ENCODE measurements around the gene APOL3.
"Not testable (repeated sequence)": the region's sequence is repeated elsewhere in the genome, so short reads cannot be mapped to it uniquely, and the experiment has no call there.

APOL3 gene, protein sequence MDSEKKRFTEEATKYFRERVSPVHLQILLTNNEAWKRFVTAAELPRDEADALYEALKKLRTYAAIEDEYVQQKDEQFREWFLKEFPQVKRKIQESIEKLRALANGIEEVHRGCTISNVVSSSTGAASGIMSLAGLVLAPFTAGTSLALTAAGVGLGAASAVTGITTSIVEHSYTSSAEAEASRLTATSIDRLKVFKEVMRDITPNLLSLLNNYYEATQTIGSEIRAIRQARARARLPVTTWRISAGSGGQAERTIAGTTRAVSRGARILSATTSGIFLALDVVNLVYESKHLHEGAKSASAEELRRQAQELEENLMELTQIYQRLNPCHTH

DNA sequence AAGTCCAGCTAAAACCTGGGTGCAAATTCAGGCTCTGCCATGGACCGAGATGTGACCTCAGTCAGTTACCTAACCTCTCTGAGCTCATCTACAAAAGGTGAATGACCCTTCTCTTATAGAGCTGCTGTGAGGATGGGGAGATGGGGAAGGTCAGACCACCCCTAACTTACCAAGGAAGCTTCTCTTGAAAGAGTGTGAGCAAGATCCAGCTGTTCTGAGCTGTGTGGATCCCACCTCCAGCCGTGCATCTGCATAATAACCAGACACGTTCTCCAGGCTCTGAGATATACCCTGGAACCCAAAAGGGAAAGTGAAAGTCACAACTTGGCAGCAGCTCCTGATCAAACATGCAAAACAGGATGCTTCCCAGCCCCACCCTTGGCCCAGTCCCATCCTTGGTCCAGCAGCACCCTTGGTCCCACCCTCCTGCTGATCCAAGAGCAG, at the start of gene APOL3:
Gene APOL3, minus strand, starts transcription at position 257 of the 444 bp plus-strand sequence. CDS start 11,700 bp downstream, outside the sequence.
- no peak for DNase-seq

DNA sequence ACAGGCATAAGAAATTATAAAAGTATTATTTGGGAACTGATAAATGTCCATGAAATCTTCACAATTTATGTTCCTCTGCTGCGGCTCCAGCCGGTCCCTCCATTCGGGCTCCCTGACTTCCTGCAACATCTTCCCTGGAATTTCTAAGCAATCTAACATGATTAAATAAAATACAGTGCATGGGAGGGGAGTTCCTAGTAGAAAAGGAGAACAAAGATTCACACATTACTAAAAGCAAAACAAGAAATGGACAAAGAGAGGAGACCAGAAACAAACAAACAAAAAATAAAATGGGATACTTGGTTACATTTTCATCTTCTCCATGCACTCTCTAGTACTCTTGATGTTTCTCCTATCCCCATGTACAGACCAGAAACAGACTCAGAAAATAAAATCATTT, 49.7 kb upstream of the APOL3 start:
- no peak for DNase-seq

DNA sequence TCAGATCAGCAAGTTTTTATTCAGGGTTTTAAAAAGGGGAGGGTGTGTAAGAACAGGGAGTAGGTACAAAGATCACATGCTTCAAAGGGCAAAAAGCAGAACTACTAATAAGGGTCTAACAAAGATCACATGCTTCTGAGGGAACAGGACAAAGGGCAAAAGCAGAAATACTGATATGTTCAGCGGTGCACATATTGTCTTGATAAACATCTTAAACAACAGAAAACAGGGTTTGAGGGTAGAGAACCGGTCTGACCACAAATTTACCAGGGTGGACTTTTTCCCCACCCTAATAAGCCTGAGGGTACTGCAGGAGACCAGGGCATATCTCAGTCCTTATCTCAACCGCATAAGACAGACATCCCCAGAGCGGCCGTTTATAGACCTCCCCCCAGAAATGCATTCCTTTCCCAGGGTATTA, 48.9 kb upstream of the APOL3 start:
- DNase-seq, result not testable (repeated sequence)

DNA sequence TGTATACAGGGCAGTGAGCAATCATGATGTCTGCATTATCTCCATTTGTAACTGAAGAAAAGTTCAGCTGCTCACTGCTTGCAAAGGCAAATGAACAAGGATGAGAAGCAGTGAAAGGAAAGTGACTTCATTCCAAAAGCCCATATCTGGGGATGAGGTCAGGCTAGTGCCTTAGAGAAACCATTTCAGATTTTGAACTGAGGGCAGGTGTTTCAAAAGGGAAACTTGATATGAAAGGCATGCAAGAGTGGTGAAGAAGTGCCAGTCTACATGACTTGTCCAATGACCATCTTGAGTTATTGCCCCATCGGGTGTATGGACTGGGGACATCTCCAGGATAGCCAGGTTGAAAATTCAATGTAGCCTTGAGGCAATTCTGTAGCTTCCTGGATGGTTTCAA, 48.4 kb upstream of the APOL3 start:
- DNase-seq, result no peak

DNA sequence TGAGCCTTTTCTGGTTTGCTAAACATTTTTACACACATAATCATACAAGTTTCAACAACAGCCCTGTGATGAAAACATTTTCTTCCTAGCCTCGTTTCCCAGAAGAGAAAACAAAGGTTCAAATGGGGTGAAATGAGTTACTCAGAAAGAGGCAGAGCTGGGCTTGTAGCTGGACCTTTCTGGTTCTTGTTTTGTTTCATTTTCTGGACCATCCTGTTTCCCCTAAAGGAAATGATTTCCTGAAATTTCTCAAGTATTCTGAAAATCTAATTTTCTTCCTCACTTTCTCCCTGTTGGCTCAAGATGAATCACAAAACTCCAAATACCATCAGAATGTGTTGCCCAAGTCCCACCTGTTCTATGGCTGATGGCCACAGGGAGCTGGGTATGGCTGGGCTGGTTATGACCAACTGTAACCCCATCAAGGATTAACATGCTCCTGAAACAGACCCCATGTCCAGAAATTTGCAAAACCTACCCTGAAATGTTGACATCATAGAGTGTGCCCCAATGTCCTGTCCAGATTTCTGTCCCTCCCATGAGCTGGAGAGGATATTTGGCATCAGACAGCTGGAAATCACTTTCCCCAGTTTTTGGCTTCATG, 47.7 kb upstream of the APOL3 start:
- no peak for DNase-seq

DNA sequence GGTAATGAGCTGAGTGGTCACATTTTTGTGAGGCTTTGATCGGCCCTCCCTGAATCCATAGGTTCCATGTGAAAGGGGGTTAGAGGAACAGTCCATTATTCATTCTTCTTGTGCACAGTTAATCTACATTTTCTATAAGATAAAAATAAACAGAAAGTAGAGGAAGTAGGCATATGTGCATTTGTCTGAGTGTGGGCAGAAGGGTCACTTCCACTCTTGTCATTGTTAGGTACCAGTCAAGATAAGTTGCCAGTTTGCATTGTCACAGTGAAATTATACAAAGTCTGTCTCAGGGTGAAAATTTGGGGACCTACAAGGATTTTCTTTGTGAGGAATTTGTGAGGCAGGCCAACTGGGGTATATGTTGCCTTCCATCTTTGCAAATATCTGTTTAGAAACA, 45.7 kb upstream of the APOL3 start:
- no peak for DNase-seq

DNA sequence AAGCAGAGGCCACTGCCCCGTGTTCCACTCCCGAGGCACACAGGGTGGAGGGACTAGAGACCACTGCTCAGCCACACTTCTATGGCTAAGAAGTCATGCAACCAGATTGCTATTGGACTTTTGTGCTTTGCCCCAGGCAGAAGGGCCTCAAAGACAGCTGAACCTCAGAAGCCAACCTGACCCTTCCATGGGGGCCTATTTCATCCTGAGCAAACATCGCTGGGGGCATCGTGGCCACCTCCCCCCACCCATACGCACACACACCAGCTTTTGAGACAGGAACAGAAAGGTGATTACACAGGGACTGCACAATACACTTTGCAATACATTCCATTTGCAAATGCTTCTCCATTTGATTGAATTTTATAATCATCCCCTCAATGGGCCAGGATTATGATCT, 45.0 kb upstream of the APOL3 start:
- DNase-seq, result not testable (repeated sequence)

DNA sequence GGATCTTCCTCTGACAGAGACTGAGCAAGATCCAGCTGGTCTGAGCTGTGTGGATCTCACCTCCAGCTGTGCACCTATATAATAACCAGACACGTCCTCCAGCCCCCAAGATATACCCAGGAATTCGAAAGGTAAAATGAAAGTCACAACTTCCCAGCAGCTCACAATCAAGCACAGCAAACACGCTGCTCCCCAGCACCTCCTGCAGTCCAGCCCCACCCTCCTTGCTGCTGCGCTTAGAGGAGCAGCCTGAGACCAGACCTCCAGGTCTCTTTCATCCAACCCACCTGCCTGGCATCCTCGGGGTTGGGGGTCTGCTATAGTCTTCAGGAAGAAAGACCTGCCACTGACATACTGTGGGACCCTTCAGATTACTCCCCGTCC, 44.1 kb upstream of the APOL3 start:
- DNase-seq, result no peak

DNA sequence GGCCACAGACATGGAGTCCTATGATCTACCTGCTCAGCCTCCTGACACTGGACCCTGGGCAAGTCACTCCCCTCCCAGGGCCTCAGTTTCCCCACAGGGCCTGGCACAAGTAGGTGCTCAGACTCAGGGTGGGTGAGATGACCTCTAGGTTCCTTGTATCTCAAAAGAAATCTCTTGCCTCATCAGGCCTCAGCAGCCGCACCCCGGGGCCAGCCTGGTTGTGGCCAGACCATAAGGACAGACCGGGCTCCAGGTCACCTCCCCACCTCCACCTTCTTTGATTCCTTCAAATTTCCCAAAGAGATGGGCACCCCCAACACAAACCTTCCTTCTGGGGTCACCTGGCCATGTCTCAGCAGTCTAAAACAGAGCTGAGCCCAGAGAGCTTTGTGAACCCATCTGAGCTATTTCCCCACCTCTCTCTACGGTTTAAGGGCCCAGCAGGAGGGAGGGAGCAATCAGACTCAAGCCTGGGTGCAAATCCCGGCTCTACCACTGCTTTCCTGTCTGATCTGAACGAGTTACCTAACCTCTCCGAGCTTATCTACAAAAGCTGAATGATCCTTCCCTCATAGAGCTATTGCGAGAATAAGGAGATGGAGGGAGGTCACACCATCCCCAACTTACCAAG, 43.6 kb upstream of the APOL3 start:
- no peak for DNase-seq

DNA sequence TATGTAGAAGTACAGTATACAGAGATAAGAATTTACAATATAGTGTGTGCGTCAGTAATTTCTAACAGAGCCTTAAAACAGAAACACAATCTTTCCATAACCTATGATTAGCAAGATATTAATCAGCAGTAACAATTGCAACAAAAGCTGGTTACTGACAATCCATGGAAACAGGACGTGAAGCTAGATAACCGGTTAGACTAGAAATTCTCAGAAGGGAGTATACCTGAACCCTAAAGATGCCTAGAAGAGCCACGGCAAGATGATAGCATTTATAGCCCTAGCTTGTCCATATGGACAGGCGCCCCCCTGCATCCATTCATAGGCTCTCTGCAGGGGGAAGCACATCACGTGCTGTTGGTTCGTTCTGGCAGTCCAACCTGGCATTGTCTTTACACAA, 42.9 kb upstream of the APOL3 start:
- DNase-seq, result peak in 1 of 2 experiments; percentile 10

DNA sequence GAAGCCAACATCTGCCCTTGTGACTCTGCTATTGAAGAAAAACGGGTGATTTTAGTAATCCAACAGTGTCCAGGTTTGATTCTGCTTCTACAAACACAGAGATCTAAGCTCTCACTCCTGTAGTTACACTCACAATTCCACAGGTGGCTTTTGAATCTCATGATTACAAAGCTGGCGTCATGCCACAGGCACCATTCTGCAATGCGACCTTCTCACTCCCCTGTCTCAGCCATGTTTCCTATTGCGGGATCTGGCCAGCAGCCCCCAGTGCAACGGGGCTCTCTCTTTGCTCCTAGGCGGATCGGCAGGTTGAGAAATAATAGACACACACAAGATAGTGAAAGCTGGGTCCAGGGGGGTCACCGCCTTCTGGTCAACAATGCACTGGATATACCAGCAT, 42.4 kb upstream of the APOL3 start:
- peak in 1 of 2 experiments; percentile 5 for DNase-seq

DNA sequence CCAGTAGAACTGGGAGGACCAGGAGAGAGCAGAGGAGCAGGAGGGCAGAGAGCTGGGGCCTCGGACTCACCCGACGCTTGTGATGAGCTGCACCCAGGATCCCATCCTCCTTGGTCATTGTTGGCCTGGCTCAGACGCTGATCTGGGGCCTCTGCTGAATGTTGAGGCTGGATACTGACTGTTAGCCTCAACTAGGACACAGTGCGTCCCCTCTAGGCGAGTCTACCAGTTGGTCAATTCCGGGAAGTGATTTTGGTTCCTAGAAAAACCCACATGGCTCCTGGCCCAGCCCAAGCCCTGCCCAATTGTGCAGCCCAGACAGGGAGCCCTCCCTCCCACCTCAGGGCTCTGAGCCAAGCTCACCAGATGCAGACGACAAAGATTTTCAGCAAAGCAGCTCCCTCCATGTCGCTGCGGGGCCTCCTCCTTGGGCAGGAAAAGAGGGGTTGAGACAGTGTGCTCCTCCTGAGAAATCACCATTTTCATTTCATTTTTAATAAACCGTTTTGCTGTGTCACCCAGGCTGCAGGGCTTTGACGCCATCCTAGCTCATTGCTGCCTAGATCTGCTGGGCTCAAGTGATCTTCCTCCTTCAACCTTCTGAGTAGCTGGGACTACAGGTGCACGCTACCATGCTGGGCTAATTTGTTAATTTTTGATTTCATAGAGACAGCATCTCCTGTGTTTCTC, 41.2 kb upstream of the APOL3 start, which contains the start of gene APOL4:
Gene APOL4, minus strand, starts transcription at position 180 of the 690 bp plus-strand sequence. Its CDS starts 75 bp downstream, at position 105.
- no peak for DNase-seq

DNA sequence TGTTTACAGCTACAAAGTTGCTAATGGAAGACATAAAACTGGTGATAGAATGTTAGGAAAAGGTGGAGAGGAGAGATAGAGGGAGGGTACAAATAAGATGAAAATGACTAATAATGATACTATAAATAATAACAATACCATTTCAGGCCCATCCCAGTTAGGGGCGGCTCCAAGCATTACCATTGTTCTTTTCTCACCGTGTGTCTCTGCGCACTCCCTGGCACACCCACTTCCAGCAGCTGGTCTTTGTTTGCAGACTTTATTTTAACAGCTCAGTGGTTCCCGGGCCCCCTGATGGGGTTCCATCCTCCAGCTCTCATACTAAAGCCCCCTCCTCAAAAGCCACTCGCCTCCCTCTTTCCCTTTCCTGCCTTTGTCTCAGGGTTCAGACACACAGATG, 40.5 kb upstream of the APOL3 start:
- not testable (repeated sequence) for DNase-seq

DNA sequence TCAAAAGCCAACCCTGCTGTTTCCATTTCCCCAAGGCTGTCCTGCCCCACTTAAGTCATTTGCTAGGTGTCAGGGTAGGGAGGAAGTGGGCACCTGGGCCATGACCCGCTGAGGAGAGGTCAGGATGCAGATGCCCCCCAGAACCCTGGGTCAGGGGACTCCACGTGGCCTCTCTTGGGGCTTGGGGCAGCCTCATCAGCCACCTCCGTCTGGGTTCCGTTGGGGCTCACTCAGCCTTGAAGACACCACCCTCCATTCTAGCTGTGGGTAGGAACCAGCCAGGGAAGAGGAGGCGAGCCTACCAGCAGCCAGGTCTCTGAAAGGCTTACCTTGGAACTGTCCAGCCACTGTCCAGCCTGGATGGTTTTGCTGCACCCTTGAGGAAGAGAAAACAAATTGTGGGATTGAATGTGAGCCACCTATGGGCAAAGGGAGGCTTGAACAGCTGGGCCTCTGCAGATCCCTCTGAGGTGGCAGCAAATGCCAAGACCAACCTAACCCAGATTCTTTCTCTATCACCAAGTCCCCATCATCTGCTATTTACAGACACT, 38.5 kb upstream of the APOL3 start:
- no peak for DNase-seq

DNA sequence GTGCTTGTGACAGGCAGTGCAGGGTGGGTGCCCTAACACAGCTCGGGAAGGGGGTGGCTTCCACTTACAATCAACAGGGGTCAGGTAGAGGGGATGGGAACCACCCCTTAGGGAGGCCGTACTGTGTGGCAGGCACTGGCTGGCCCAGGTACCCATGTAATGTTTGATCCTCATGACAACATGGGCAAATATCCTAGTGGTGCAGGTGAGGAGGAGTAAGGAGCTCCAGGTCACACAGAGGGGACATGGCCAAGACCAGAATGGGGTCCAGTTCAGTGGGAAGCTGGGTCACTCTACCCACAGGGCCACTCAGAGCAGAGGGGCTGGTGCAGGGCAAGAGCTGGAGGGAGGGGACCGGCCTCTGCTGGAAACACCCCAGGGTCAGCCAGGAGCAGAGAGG, 38.0 kb upstream of the APOL3 start:
- no peak for DNase-seq

DNA sequence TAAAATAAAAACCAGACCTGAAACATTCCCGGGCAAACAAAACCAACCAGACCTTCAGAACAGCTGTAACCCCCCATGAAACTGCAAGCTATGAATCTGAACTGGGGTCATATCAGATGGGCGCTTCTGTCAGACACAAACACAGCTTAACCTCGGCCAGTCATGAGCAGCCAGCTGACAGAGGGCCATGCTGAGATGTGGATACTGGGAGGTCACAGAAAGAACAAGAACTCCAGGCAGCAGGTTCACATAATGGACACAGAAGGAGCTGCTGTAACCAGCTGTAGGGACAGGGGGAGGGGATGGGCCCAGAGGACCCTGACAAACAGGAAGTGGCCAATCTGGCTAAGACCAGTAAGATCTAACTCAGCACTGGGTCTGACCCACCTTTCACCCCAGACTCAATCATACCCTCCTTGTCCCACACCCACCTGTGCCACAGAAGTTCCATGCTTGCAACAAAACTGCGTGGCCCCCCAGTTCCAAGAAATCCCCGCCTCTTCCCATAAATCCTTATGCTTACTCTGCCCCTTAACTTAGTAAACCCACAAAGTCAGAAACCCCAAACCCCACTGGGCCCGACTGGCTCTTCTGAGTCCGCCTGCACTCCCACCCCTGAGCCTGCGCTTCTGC, 37.1 kb upstream of the APOL3 start:
- DNase-seq, result no peak

DNA sequence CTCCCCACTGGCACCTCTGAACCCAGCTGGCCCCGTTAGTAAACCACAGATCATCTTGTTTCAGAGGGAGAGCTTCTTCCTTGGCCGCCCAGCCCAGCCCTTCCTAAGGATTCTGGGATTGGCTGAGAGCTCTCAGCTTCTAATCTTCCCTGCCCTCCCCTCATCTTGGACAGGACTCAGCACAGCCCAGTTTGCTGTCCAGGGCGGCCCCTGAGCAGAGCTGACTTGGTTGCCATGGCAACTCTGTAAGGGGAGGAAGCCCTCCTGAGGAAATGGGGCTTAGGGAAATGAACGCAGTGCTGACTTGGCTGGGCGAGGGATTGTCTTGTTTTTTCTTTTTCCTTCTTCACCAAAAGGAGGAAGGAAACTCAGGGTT, 36.5 kb upstream of the APOL3 start:
- peak in 1 of 2 experiments; percentile 36 for DNase-seq

DNA sequence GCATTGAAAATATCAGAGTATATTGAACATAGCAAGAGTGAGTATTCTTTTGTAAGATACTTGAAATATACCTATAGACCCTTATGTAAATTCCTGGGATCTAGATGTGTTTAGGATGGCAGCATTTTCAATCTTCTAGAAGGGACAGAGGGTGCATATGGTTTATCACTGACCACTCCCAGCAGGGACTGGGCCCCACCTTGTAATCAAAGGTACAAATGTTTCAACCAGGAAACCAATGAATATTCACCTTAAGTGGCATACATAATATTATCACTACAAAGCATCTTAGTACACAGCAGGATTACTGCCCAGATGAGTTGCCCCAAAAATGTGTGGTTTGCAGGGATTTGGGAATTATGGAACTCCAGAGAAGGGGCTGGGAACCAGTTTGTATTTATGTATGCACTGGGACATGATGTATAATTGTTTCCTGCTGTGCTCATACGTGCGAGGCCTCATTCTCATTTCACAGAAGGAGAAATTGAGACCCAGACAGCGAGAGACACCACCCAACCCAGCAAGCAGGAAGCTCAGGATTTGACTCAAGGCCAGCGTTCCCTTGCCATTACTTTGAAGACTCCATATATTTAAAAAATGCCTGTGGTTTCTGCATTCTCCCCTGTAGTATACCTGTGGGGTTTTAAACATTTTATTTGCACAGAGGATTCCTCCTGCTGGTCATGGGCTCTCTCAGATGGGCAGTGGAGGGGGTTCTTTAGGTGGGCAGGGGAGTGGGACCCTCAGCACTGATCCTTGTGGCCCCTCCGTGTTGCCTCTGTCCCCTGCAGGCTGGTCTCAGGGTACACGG, 35.9 kb upstream of the APOL3 start:
- no peak for DNase-seq

DNA sequence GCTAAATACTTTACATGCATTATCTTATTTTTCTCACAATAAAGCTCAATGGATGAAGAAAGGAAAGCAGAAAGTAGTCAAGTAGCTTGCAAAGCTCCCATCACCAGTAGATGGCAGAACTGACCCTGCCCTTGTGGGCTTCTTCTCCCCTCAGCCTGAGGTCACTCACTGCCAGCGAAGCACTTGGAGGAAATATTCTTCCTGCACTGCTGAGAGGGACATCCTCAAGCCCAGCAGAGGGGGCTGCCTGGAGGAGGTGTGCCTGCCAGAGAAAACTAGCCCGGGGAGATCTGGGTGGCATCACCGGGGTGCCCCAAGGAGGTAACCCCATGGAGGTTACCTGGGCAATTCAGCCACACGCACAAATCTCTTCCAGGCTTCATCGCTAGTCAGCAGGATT, 34.4 kb upstream of the APOL3 start:
- DNase-seq, result peak in 1 of 2 experiments; percentile 46

DNA sequence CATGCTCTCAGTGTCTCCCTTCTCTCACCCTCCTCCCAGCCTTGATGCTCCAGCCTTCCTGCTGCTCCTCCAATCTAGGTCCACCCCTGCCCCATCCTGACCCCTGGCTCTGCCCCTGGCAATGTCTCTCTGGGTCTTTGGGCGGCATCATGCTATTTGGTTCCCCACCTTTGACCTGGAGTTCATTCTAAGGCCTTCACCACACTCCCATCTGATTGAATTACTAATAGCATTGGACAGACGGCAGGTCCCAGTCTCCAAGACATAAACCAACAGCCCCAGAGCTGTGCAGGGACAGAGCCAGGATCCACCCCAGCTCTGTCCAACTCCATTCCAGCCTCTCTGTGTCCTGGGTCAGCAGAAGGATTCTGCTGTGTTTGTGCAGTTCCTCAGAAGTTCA, 33.8 kb upstream of the APOL3 start:
- no peak for DNase-seq

DNA sequence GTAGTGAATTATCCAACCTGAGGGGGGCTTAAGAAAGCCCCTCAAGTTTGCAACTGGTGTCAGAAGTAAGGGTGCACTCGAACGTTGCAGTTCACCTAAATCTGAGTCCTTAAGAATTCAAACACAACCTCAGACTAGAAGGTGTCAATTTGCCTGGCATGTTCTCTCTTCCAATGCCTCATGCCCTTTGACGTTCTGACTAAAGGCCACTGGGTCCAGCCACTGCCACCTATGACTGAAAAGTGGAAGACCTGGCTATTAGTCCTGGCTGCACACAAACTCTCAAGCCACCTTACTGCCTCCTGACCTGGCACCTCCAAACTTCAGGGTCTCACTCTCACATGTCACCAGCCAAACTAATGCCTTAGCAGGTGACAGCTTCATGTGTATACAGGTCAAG, 33.0 kb upstream of the APOL3 start:
- DNase-seq, result no peak

DNA sequence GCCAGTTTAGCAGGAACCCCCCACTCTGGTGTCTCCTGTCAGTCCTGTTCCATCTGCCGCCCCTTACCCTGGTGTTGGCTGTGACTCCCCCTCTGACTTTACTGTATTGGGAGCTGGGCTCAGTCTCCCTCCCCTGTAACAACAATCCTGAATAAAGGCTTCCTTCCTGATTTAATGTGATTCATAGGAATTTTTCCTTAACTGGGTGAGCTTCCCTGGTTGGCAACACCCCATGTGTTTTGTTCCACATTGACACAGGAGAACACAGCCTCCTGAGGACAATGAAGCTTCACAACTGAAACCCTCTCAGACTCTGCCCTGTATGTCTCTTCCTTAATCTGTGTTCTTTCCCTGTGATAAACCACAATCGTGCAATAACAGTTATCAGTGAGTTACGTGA, 32.6 kb upstream of the APOL3 start:
- DNase-seq, result no peak

All from NCI-H526 (cell line).